Naive thymus-derived CD8-positive, alpha-beta T cell (primary cell): ENCODE results near the gene STK32C. TPM values are rescaled to one million over a fixed set of nuclear protein-coding genes. Genes with fewer than 3 reads are reported as not detected.

Source experiments
- ATAC-seq, 2 donors: fragments of 150-1000 bp; cut with Tn5 transposase in 1 of 2; sonication (Bioruptor Pico), chemical (Tn5 transposase) in 1 of 2; 1 replicate in 1 of 2; 2 replicates in 1 of 2; pipeline ENCODE4 v1.10.0; 2021; ENCODE audit warnings: mild to moderate bottlenecking in 2 of 2, moderate library complexity in 2 of 2
- POLR2A ChIA-PET: fragments of 350-600 bp; sonication (Branson Sonifier 250); formaldehyde crosslinking; loops from one replicate; lab custom pipeline; 2021; ENCODE audit warnings: antibody characterized with exemption; lab: Charles Lee
- DNase-seq, 10 donors: peaks; one replicate each; pipeline versions ENCODE4 v3.0.0 to v3.0.0-alpha.2; 2020 to 2022
- H3K27ac Mint-ChIP-seq, 10 donors: one replicate each; pipeline ENCODE4 v1.8.0; 2020 to 2022; ENCODE audit warnings: mild to moderate bottlenecking in 10 of 10, mixed read lengths in 10 of 10, moderate library complexity in 4 of 10, inconsistent platforms in 1 of 10
- H3K27me3 Mint-ChIP-seq, 5 donors: one replicate each; pipeline ENCODE4 v1.8.0; 2021 to 2022; ENCODE audit warnings: mixed read lengths in 5 of 5
- H3K36me3 Mint-ChIP-seq, 3 donors: one replicate each; pipeline ENCODE4 v1.8.0; 2020 to 2022; ENCODE audit warnings: mixed read lengths in 3 of 3, mild to moderate bottlenecking in 2 of 3, inconsistent platforms in 1 of 3
- H3K4me1 Mint-ChIP-seq, 4 donors: one replicate each; pipeline ENCODE4 v1.8.0; 2021 to 2022; ENCODE audit warnings: mixed read lengths in 4 of 4
- H3K4me3 Mint-ChIP-seq, 10 donors: one replicate each; pipeline ENCODE4 v1.8.0; 2020 to 2022; ENCODE audit warnings: mild to moderate bottlenecking in 10 of 10, mixed read lengths in 10 of 10, moderate library complexity in 6 of 10, inconsistent platforms in 1 of 10
- H3K9me3 Mint-ChIP-seq, 9 donors: one replicate each; pipeline ENCODE4 v1.8.0; 2020 to 2022; ENCODE audit warnings: mixed read lengths in 9 of 9, mild to moderate bottlenecking in 3 of 9, inconsistent platforms in 1 of 9, moderate library complexity in 1 of 9
- polyA plus RNA-seq, 3 donors: library from polyadenylated mRNA; unstranded; fragments of 300-500 nt; fragmentation: Illumina TruSeq; gene quantifications; one replicate each; pipeline ENCODE4 v1.2.3, GENCODE V29; 2021
- total RNA-seq, 8 experiments: library from RNA in 2 of 8; stranded (reverse) in 2 of 8; gene quantifications; one replicate each; pipeline ENCODE4 v1.2.3 and lab custom pipeline; 2021 to 2026

The STK32C gene
- total and polyA plus RNA-seq, 5 experiments from 2014 or later = 5.5 to 11.2 (median 6.6) TPM

DNA sequence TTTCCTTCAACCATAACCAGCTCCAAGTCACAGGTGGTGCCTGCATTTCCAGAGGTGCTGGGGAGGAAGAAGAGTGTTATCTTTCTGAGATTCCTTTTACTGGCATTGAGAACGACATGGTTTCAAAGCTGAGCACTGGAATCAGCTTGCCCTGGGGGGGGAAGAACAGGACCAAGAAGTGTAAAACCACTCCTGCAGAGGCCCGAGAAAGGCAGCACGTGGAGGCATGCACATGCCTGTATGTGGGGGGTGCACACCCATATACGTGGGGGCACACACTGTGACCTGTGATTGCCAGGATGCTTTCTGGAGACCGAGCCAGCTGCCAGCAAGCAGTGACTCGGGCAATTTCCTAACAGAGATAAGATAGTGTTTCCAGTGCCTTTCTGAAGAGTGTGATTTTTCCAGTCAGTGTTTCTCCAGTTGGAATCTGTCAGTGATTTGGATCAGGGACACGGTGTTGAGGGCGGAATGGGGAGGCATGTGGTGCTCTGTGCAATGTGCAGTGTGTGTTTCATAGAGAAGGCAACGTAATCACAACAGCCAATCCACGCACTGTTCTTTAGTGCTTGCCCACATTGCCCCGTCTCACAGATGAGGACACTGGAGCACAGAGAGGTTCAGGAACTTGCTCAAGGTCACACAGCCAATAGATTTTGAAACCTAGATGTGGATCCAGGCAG lies 28.5 kb upstream of the STK32C start:
- Mint-ChIP-seq H3K27ac (peak overlapping the region in 8 of 10 donors; percentile 40 to 79 (median 60)), H3K9me3 (peaks cover 0 to 2% (median 0%) of the 10 kb centered on the region in 9 donors), H3K4me3 (peak overlapping the region; percentile 37 to 93 (median 85)), H3K4me1 (peaks cover 21 to 54% (median 41%) of the 10 kb centered on the region in 4 donors), H3K36me3 (peaks cover 0 to 1% (median 0%) of the 10 kb centered on the region in 3 donors), H3K27me3 (peaks cover 0 to 3% (median 0%) of the 10 kb centered on the region in 5 donors)
- POLR2A ChIA-PET = interaction anchor here (0.6 kb wide), 1 partner anchor 75 kb away, joined by 3 read pairs; no protein-coding TSS in a partner anchor
- ATAC-seq (no peak), DNase-seq (no peak)

DNA sequence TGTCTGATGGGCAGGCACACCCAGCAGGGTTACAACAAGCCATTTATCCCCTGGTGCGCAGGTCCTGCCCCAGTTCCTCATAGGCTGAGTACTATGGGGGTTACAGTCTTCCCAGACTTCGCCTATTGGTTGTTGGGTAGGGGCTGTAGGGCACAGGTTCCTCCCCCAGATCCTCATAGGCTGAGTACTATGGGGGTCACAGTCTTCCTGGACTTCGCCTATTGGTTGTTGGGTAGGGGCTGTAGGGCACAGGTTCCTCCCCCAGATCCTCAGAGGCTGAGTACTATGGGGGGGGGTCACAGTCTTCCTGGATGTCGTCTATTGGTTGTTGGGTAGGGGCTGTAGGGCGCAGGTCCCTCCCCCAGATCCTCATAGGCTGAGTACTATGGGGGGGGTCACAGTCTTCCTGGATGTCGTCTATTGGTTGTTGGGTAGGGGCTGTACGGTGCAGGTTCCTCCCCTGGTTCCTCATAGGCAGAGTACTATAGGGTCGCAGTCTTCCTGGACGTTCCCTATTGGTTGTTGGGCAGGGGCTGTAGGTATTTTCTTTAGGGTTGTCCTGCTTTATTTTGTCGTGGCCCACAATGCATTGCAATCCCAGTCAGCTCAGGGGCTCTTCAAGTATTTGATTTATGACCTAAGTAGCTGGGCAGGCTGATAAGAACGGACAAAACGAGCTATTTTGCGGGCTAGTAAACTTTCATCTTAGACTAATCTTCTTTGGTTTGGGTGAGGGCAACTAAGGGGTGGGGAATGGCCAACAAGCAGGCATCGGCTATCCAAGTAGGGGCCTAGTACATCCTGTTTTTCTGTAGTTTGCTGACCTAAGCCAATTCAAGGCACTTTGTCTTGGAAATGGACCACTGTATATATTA lies 27.7 kb upstream of the STK32C start:
- Mint-ChIP-seq H3K4me3 (peak overlapping the region in 7 of 10 donors; percentile 45 to 92 (median 67)), H3K36me3 (peaks cover 0 to 1% (median 0%) of the 10 kb centered on the region in 3 donors), H3K4me1 (peaks cover 21 to 60% (median 47%) of the 10 kb centered on the region in 4 donors), H3K27me3 (peaks cover 0 to 3% (median 0%) of the 10 kb centered on the region in 5 donors), H3K9me3 (peaks cover 0 to 2% (median 0%) of the 10 kb centered on the region in 9 donors), H3K27ac (peak overlapping the region in 8 of 10 donors; percentile 17 to 79 (median 58))
- ATAC-seq = no peak
- POLR2A ChIA-PET = no interaction called here
- peak in 1 of 10 donors; percentile 16 for DNase-seq

DNA sequence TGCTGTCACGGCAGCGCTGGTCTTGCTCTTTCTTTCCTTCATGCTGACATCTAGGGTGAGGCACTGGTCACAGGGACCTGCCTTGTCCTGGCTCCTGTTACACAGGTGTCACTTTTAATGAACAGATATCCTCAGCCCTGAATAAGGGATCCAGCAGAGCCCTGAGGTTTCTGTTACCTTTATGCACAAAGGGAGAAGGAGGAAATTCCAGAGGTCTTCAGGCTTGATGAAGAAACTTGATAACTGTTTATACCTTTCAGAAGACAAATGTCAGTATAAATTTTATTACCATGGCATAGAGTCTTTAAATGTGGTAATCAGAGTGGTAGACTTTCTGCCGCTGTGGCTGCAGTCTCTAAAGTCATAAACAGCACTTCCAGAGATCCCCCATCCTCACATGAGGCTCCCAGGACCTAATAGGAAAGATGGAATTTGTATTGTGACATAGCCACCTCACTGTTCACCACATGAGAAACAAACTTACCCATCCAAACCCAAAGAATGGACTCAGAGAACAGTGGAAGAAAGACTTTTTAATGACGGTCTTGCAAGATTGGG lies 27.0 kb upstream of the STK32C start:
- H3K36me3 Mint-ChIP-seq = peaks cover 0 to 1% (median 0%) of the 10 kb centered on the region in 3 donors
- peaks cover 28 to 67% (median 54%) of the 10 kb centered on the region in 4 donors for H3K4me1 Mint-ChIP-seq
- ATAC-seq (no peak), DNase-seq (no peak)
- peak overlapping the region in 1 of 10 donors; percentile 43 for H3K27ac Mint-ChIP-seq
- peaks cover 0 to 2% (median 0%) of the 10 kb centered on the region in 9 donors for H3K9me3 Mint-ChIP-seq
- no peak overlapping the region for H3K4me3 Mint-ChIP-seq
- H3K27me3 Mint-ChIP-seq = peaks cover 0 to 3% (median 0%) of the 10 kb centered on the region in 5 donors
- POLR2A ChIA-PET = no interaction called here

DNA sequence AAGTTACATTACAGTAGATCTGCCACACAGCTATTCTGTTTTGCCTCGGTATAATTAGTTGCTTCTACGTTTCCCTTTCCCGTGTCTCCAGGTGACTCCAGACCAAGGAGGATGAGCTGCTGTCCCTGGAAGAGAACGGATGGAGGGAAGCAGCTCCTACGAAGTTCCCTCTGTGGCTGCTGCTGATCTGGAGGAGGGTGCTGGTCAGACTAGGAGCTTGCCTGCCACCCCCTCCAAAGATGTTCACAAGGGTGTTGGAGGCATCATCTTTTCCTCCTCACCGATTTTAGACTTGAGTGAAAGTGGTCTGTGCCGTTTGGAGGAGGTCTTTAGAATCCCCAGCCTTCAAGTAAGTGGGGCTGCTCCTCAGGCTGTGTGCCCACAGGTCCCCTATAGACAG lies 25.6 kb upstream of the STK32C start:
- Mint-ChIP-seq H3K9me3 (peaks cover 0 to 2% (median 0%) of the 10 kb centered on the region in 9 donors), H3K4me3 (peak overlapping the region in 9 of 10 donors; percentile 64 to 95 (median 88)), H3K36me3 (peaks cover 0 to 1% (median 0%) of the 10 kb centered on the region in 3 donors), H3K27ac (peak overlapping the region in 4 of 10 donors; percentile 33 to 87 (median 84)), H3K4me1 (peaks cover 33 to 79% (median 67%) of the 10 kb centered on the region in 4 donors), H3K27me3 (peaks cover 0 to 3% (median 0%) of the 10 kb centered on the region in 5 donors)
- POLR2A ChIA-PET = no interaction called here
- ATAC-seq (no peak), DNase-seq (no peak)

DNA sequence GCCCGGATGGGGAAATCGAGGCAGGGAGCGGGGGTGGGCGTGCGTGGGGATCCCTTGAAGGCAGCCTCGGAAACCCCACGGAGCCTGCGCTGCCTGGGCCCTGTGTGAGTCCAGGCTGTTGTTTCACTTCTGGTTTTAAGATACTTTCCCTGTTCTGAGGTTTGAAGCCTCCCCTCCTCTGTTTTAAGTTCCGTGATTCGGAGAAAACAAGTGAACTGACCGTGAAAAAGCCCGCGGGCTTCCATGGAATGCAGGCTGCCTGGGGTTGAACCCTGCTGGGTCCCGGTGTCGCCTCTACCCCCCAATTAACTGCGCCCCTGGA lies 24.6 kb upstream of the STK32C start:
- no peak for DNase-seq
- H3K27ac Mint-ChIP-seq = peak overlapping the region; percentile 74 to 99 (median 92)
- peak overlapping the region; percentile 84 to 95 (median 90) for H3K4me3 Mint-ChIP-seq
- H3K9me3 Mint-ChIP-seq = peaks cover 0 to 2% (median 0%) of the 10 kb centered on the region in 9 donors
- H3K36me3 Mint-ChIP-seq = peaks cover 0 to 7% (median 4%) of the 10 kb centered on the region in 3 donors
- H3K4me1 Mint-ChIP-seq = peaks cover 36 to 82% (median 73%) of the 10 kb centered on the region in 4 donors
- peak; percentile 31 to 37 for ATAC-seq
- POLR2A ChIA-PET = interaction anchor here (1.6 kb wide), 1 partner anchor 147 kb away, joined by 3 read pairs; no protein-coding TSS in a partner anchor
- H3K27me3 Mint-ChIP-seq = peaks cover 0 to 3% (median 0%) of the 10 kb centered on the region in 5 donors

DNA sequence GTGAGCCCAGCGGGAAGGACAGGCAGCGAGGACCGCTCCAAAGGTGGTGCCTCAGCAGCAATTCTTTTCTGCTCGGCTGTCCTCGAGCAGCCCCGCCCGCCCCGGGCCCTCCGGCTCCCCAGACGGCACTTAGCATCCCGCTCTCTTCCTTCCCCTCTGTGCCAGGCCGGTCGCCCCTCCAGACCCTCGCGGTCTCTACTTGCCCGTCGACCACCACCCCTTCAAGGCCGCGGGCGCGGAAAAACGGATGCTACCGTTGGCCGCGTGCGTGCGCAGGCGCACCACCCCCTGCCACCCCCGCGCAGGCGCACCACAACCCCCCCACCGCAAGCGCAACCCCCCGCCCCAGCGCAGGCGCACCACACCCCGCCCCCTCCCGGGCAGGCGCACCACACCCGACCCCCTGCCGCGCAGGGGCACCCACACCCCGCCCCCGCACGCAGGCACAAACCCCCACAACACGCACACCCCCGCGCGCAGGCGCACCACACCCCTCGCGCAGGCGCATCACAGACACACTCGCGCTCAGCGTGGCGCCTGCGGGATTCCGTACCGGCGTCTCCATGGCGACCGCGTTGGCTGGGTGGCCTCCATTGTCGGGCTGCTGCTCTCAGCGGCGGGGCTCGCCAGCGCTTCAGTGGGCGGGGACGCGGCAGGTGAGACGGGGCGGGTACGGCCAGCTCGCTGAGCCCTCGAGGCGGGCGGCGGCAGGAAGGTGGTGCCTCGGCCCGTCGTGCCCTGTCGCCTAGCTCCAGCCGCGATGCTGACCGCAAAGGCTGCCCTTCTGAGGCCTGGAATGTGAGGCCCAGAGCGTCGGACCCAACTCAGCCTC lies 24.1 kb upstream of the STK32C start, which contains the start of gene LRRC27:
LRRC27 (plus strand) TSS at position 593 of the 832 bp plus-strand sequence. CDS start 1,332 bp downstream, outside the sequence.
- Mint-ChIP-seq H3K27ac (peak within 1 kb of the TSS; percentile 85 to 99 (median 94)), H3K27me3 (peaks cover 0 to 3% (median 0%) of the 10 kb centered on the region in 5 donors), H3K4me1 (peaks cover 34 to 80% (median 72%) of the 10 kb centered on the region in 4 donors), H3K9me3 (peaks cover 0 to 2% (median 0%) of the 10 kb centered on the region in 9 donors), H3K36me3 (peaks cover 2 to 11% (median 8%) of the 10 kb centered on the region in 3 donors), H3K4me3 (peak within 1 kb of the TSS; percentile 84 to 95 (median 90))
- POLR2A ChIA-PET = interaction anchor here (0.6 to 1.6 kb wide), 3 partner anchors 27 to 146 kb away, joined by 3 to 4 read pairs (median 4); no protein-coding TSS in a partner anchor
- ATAC-seq = peak; percentile 88 to 89
- DNase-seq = peak; percentile 99 to 100 (median 100)

DNA sequence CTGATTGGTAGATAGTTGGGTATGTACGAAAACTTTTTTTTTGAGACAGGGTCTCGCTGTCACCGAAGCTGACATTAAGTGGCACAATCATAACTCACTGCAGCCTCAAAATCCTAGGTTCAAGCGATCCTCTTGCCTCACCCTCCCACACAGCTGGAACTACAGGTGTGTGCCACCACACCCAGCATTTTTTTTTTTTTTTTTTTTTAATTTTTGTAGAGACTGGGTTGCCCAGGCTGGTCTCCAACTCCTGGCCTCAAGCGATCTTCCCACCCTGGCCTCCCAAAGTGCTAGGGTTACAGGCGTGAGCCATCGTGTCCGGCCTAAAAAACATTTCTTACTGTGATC lies 22.7 kb upstream of the STK32C start:
- POLR2A ChIA-PET = interaction anchor here (0.6 to 1.4 kb wide), 3 partner anchors 20 to 447 kb away, joined by 3 to 5 read pairs (median 4); no protein-coding TSS in a partner anchor
- Mint-ChIP-seq H3K4me3 (peak overlapping the region; percentile 84 to 95 (median 90)), H3K9me3 (peaks cover 0 to 2% (median 0%) of the 10 kb centered on the region in 9 donors), H3K36me3 (peaks cover 5 to 17% (median 14%) of the 10 kb centered on the region in 3 donors), H3K27ac (peak overlapping the region; percentile 72 to 94 (median 85)), H3K27me3 (peaks cover 0 to 3% (median 0%) of the 10 kb centered on the region in 5 donors), H3K4me1 (peaks cover 27 to 72% (median 60%) of the 10 kb centered on the region in 4 donors)
- ATAC-seq = no peak
- no peak for DNase-seq

DNA sequence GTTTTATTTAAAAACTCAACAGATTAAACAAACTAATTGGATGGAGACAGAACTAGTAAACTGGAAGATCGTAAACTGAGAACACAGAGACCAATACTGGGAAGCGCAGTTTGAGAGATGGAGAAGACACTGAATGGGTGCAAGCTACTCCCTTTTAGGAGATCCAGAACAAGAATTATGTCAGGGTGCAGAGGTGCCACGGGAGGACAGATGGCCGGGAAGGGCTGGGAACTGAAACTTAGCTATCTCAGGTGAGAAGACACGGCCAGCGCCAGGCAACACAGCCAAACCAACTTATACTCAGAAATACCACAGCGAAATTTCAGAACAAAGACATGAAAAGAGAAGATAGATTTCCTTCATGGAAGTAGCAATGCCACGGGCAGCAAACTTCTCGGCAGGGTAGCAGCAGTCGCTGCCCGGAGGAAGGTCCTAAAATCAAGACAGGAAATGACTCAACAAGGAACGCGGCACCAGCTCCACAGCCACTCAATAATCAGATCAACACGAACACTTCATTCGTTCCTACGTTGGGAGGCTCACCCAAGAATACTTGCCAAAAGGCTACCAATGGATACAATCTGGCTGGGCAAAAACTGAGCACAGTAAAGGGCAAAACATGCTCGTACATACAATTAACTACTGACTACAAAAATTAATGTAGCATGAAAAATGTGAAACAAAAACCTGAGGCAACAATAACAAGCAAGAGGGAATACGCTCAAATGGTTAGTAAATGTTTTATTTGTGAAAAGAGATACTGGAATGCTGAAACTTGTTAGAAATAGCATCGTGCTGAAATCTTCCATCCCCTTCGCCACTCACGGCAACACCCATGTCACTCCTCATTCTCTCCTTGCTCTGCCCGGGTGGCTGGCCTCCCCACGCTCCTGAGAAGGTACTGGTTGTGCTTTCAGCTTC lies 22.1 kb upstream of the STK32C start:
- Mint-ChIP-seq H3K27ac (peak overlapping the region; percentile 72 to 94 (median 85)), H3K36me3 (peaks cover 7 to 21% (median 18%) of the 10 kb centered on the region in 3 donors), H3K9me3 (peaks cover 0 to 2% (median 0%) of the 10 kb centered on the region in 9 donors), H3K27me3 (peaks cover 0 to 3% (median 0%) of the 10 kb centered on the region in 5 donors), H3K4me3 (peak overlapping the region; percentile 84 to 95 (median 90)), H3K4me1 (peaks cover 28 to 70% (median 61%) of the 10 kb centered on the region in 4 donors)
- ATAC-seq = no peak
- DNase-seq = peak in 2 of 10 donors; percentile 12 to 15
- POLR2A ChIA-PET = interaction anchor here (1.4 kb wide), 1 partner anchor 19 kb away, joined by 3 read pairs; no protein-coding TSS in a partner anchor

DNA sequence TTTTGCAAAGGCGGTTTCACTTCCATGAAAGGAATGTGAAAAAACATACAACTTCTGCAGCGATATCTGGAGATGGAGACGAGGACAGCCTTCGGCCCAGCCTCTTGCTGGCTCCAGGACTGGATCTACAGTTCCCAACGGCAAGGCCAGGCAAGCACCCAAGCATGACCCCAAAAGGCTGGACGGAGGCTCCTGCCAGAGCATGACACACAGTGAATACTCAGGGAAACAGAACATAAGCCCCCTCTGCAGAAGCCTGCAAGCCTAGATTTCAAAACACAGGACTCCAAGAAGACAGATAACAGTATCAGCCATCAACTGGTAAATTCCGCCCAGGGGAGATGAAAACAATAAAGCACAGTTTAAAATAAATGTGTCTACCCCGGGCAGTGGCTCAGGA lies 21.0 kb upstream of the STK32C start:
- H3K4me3 Mint-ChIP-seq = peak overlapping the region in 7 of 10 donors; percentile 10 to 93 (median 56)
- peaks cover 0 to 3% (median 0%) of the 10 kb centered on the region in 5 donors for H3K27me3 Mint-ChIP-seq
- POLR2A ChIA-PET = no interaction called here
- H3K36me3 Mint-ChIP-seq = peaks cover 12 to 25% (median 21%) of the 10 kb centered on the region in 3 donors
- no peak for DNase-seq
- peaks cover 32 to 72% (median 62%) of the 10 kb centered on the region in 4 donors for H3K4me1 Mint-ChIP-seq
- peaks cover 0 to 2% (median 0%) of the 10 kb centered on the region in 9 donors for H3K9me3 Mint-ChIP-seq
- no peak for ATAC-seq
- peak overlapping the region; percentile 14 to 84 (median 60) for H3K27ac Mint-ChIP-seq

DNA sequence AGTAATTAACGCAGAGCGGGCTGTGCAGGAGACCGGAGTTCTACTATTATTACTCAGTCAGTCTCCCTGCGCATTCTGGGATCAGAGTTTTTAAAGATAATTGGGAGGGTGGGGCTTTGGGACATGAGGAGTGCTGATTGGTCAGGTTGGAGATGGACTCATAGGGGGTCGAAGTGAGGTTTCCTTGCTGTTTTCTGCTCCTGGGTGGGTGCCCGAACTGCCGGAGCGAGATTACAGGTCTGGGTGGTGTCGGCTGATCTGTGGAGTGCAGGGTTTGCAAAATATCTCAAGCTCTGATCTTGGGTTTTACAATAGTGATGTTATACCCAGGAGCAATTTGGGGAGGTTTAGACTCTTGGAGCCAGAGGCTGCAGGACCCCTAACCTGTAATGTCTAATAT lies 20.4 kb upstream of the STK32C start:
- peaks cover 12 to 25% (median 21%) of the 10 kb centered on the region in 3 donors for H3K36me3 Mint-ChIP-seq
- ATAC-seq (no peak), DNase-seq (no peak)
- peaks cover 0 to 3% (median 0%) of the 10 kb centered on the region in 5 donors for H3K27me3 Mint-ChIP-seq
- POLR2A ChIA-PET = no interaction called here
- H3K27ac Mint-ChIP-seq = peak overlapping the region in 7 of 10 donors; percentile 31 to 80 (median 47)
- peak overlapping the region in 7 of 10 donors; percentile 6 to 86 (median 30) for H3K4me3 Mint-ChIP-seq
- peaks cover 0 to 2% (median 0%) of the 10 kb centered on the region in 9 donors for H3K9me3 Mint-ChIP-seq
- H3K4me1 Mint-ChIP-seq = peaks cover 32 to 70% (median 58%) of the 10 kb centered on the region in 4 donors
